AG09309 (cell line): ENCODE results near the gene MYL12A.

Experiments
- DNase-seq: peaks from one replicate; pipeline ENCODE4 v3.0.0-alpha.2; 2010; ENCODE audit warnings: low read depth
- H3K4me3 ChIP-seq: 2 replicates; pipeline ENCODE4 v1.5.1; 2011; ENCODE audit warnings: mild to moderate bottlenecking, low read depth, low read length, moderate library complexity; ENCODE audit not compliant: control insufficient read depth
- CTCF ChIP-seq: IDR thresholded peaks from 2 replicates; pipeline ENCODE4 v1.5.1; 2011; ENCODE audit warnings: mild to moderate bottlenecking, low read depth, low read length, inconsistent platforms; ENCODE audit not compliant: insufficient read depth, control insufficient read depth; ENCODE audit errors: missing control alignments

Gene MYL12A

GRCh38 chr18:3283253-3283863, 35.8 kb downstream of the MYL12A start:
- DNase-seq = no peak
- TF ChIP-seq CTCF = no peak
- no peak overlapping the region for H3K4me3 ChIP-seq

- TF ChIP-seq CTCF = no peak
- DNase-seq = no peak
- no peak overlapping the region for H3K4me3 ChIP-seq
These were observed 36.3 kb downstream of the MYL12A start for GRCh38 chr18:3283908-3284307.

- TF ChIP-seq CTCF = no peak
- H3K4me3 ChIP-seq = no peak overlapping the region
- no peak for DNase-seq
These were observed 36.9 kb downstream of the MYL12A start for GRCh38 chr18:3284501-3284900.

- no peak for DNase-seq
- no peak for TF ChIP-seq CTCF
- H3K4me3 ChIP-seq = no peak overlapping the region
These were observed 38.6 kb downstream of the MYL12A start for GRCh38 chr18:3286159-3286558.

- no peak for TF ChIP-seq CTCF
- no peak for DNase-seq
- no peak overlapping the region for H3K4me3 ChIP-seq
These were observed 45.8 kb downstream of the MYL12A start for GRCh38 chr18:3293196-3293951.

GRCh38 chr18:3294435-3295080, 47.0 kb downstream of the MYL12A start:
- TF ChIP-seq CTCF = no peak
- DNase-seq = no peak
- H3K4me3 ChIP-seq = no peak overlapping the region
